IPS-20b (cell line): ENCODE measurements around the gene RPAP2.
"Not testable (repeated sequence)": the region's sequence is repeated elsewhere in the genome, so short reads cannot be mapped to it uniquely, and the experiment has no call there.

Experiments used
- H3K27ac ChIP-seq: one replicate; pipeline ENCODE4 v1.5.1; 2013; ENCODE audit warnings: low read length
- H3K27me3 ChIP-seq: 2 replicates; pipeline ENCODE4 v1.6.1; 2013; ENCODE audit warnings: mild to moderate bottlenecking, low read length, inconsistent platforms; ENCODE audit not compliant: insufficient read depth
- H3K36me3 ChIP-seq: 2 replicates; pipeline ENCODE4 v1.6.1; 2013; ENCODE audit warnings: low read depth, mild to moderate bottlenecking, inconsistent platforms, low read length, moderate library complexity; ENCODE audit not compliant: insufficient read depth
- H3K4me1 ChIP-seq: 2 replicates; pipeline ENCODE4 v1.6.1; 2013; ENCODE audit warnings: mild to moderate bottlenecking, control low read depth, inconsistent platforms, low read length, moderate library complexity; ENCODE audit not compliant: insufficient read depth
- H3K4me3 ChIP-seq: 2 replicates; pipeline ENCODE4 v1.5.1; 2013; ENCODE audit warnings: mild to moderate bottlenecking, low read length, inconsistent platforms
- H3K9ac ChIP-seq: 2 replicates; pipeline ENCODE4 v1.6.1; 2013; ENCODE audit warnings: low read depth, mild to moderate bottlenecking, inconsistent platforms, low read length, moderate library complexity
- H3K9me3 ChIP-seq: 2 replicates; pipeline ENCODE4 v1.6.1; 2013; ENCODE audit warnings: mild to moderate bottlenecking, low read depth, low read length, inconsistent platforms; ENCODE audit not compliant: insufficient read depth

RPAP2 gene

DNA sequence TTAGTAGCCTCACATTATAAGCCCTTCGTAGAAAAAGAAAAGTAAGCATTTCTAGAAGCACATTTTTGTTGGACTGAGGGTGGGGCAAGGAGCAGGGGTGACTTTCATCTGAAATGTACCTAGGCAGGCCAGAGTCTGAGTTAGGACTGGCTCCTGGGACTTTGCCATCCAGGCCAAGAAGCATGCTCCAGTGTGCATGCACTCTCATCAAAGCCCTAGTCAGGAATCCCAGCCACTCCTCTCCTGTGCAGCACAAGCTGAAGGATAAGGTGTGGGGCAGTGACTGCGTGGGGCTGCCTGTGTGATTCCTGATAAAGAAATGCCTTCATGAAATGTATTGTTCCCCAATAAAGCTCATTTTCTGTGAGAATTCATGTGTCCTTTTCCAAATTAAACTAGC lies 99.7 kb downstream of the RPAP2 start:
- Histone ChIP-seq H3K9ac (no peak overlapping the region), H3K27me3 (no peaks in the 10 kb centered on the region), H3K4me3 (no peak overlapping the region)

DNA sequence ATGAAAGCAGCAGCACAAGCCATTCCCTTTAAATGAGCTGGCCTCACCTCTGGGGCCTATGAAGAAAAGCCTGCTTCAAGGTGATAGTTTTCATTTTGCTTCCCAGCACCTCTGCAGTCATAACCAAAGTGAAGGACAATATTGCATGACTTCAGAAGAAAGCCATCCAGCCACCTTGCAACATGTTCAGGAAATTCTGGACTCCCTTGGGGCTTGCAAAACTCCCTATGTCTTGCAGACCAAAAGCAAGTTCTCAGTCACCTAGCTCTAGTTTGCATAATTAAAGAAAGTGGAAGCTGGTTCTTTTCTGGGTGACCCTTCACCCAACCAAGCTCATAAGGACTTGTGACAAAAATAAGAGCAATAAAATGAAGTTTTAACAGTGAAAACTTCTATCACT lies 100.2 kb downstream of the RPAP2 start:
- Histone ChIP-seq H3K4me3 (no peak overlapping the region), H3K9me3 (peaks cover 23% of the 10 kb centered on the region), H3K9ac (no peak overlapping the region)

More for the DNA sequence above, 99.7 kb downstream of the RPAP2 start:
- Histone ChIP-seq H3K9me3 (peaks cover 27% of the 10 kb centered on the region), H3K4me1 (no peaks in the 10 kb centered on the region), H3K27ac (no peak overlapping the region), H3K36me3 (no peaks in the 10 kb centered on the region)

DNA sequence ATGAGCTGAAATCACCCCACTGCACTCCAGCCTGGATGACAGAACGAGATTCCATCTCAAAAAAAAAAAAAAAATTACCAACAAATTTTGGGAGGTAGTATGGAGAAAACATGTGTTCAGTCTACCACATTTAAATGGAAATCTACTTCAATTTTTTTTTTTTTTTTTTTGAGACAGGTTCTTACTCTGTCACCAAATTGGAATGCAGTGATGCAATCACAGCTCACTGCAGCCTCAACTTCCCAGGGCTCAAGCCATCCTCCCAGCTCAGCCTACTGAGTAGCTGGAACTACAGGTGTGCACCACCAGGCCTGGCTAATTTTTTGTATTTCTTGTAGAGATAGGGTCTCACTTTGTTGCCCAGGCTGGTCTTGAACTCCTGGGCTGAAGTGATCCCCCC lies 105.8 kb downstream of the RPAP2 start:
- Histone ChIP-seq H3K27me3 (no peaks in the 10 kb centered on the region), H3K4me3 (no peak overlapping the region)

More for the DNA sequence above, 100.2 kb downstream of the RPAP2 start:
- no peaks in the 10 kb centered on the region for H3K27me3 ChIP-seq
- no peak overlapping the region for H3K27ac ChIP-seq
- H3K36me3 ChIP-seq, result no peaks in the 10 kb centered on the region
- no peaks in the 10 kb centered on the region for H3K4me1 ChIP-seq

DNA sequence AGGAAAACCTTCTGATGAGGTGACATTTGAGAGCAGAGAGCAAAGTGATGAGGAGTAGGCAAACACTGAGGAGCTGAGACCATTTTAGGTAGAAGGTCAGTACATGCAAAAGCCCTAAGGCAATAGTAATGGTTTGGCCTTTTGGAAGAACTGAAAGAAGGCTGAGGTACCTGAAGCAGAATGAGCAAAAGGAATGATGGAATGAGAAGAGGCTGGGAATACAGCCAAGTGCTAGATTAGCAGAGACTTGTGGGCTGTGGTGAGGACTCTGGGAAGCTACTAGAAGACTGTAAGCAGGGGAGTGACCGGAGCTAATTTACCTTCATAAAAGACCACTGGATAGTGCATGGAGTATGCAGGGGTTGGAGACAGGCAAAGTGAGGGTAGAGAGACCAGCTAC lies 110.0 kb downstream of the RPAP2 start:
- H3K4me1 ChIP-seq, result no peaks in the 10 kb centered on the region
- no peak overlapping the region for H3K27ac ChIP-seq
- H3K36me3 ChIP-seq, result no peaks in the 10 kb centered on the region
- H3K9me3 ChIP-seq, result no peaks in the 10 kb centered on the region; the same call in 1 of the 2 replicates
- no peak overlapping the region for H3K4me3 ChIP-seq
- H3K27me3 ChIP-seq, result no peaks in the 10 kb centered on the region
- H3K9ac ChIP-seq, result no peak overlapping the region

More for the DNA sequence above, 105.8 kb downstream of the RPAP2 start:
- Histone ChIP-seq H3K9ac (no peak overlapping the region), H3K4me1 (no peaks in the 10 kb centered on the region), H3K27ac (no peak overlapping the region), H3K9me3 (peaks cover 12% of the 10 kb centered on the region), H3K36me3 (no peaks in the 10 kb centered on the region)

DNA sequence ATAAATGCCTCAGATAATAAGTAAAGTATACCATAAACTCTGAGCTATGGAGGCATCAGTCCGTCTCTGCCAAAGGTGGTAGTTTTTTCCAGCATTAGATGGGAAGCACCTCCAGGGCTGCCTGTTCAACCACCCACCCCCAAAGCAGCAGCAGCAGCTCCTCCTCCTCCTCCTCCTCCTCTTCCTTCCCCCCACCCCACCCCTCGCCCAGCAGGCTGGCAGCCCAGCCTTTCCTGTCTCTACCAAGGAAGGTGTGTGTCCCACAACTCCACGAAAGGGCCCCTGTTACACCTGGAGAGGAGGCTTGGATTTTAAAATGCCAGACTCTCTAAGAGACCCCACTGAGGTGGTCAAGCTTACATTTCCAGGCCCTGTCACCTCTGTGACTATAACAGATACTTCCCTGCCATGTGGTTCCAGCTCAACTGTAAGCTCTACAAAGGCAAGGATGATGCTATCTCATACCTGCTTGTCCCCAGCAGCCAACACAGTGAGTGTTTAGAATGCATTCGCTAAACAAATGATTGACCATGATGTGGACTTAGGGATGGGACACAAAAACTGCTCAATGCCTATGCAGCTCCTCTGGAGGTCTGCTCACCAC lies 111.2 kb downstream of the RPAP2 start:
- no peaks in the 10 kb centered on the region for H3K36me3 ChIP-seq
- H3K27me3 ChIP-seq, result no peaks in the 10 kb centered on the region
- no peaks in the 10 kb centered on the region for H3K4me1 ChIP-seq
- H3K9me3 ChIP-seq, result no peaks in the 10 kb centered on the region
- no peak overlapping the region for H3K4me3 ChIP-seq
- no peak overlapping the region for H3K9ac ChIP-seq
- H3K27ac ChIP-seq, result no peak overlapping the region

DNA sequence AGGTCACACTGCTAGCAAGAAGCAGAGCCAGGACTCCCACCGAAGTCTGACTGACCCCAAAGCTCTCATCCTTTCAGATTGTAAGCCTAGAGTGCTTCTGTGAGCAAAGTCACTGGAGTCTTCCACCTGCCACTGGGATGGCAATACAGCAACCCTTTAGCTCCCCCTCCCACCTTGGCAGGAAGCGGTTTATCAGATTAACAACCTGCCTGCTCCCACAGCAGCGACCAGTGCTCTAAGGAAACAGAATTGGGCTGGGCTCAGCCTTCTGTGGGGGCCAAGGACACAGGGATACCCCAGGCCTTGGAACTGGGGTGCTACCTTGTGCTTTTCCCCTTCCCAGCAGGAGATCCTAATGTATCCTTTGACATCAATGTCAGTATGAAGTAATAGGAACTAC lies 111.8 kb downstream of the RPAP2 start:
- no peaks in the 10 kb centered on the region for H3K27me3 ChIP-seq
- H3K9me3 ChIP-seq, result no peaks in the 10 kb centered on the region
- H3K4me1 ChIP-seq, result no peaks in the 10 kb centered on the region
- no peak overlapping the region for H3K9ac ChIP-seq
- no peak overlapping the region for H3K4me3 ChIP-seq
- H3K27ac ChIP-seq, result no peak overlapping the region
- H3K36me3 ChIP-seq, result no peaks in the 10 kb centered on the region

DNA sequence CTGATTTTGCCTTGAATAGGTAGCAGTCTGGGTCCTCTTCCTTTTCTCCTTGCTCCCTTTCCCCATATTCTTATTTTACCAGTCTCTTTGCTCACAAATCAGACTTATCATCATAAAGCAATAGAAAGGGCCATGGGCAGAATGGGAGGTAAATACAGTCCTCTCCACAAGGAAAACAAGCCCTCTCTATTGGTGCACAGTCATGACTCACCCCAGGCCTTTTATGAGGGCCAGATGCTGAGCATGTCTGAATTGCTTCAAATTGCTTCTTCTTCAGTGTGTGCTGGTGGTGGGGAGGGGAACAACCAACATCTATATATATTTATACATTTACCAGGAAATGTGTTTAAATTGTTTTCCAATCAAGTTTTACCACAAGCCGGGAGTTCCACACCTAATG lies 112.7 kb downstream of the RPAP2 start:
- Histone ChIP-seq H3K4me3 (no peak overlapping the region), H3K27me3 (no peaks in the 10 kb centered on the region), H3K27ac (no peak overlapping the region), H3K9me3 (no peaks in the 10 kb centered on the region), H3K36me3 (no peaks in the 10 kb centered on the region), H3K4me1 (no peaks in the 10 kb centered on the region), H3K9ac (no peak overlapping the region)

DNA sequence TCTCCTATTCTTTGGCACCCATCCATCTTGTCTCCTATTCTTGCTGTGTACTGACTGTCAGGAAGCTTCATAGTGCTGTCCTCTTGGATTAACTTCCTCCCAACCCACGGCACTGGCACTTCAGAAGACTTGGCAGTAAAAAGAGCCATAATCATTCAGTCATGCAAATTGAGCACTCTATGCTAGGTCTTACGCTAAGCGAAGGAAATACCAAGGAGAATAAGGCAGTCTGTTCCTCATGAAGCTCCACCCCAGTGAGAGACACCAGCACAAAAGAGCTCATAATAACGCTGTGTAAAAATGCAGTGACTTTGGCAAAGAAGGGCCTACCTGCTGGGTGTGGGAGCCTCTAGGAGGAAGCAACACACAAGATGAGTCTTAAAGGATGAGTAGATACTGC lies 120.8 kb downstream of the RPAP2 start:
- H3K9ac ChIP-seq, result no peak overlapping the region
- no peaks in the 10 kb centered on the region for H3K27me3 ChIP-seq
- H3K36me3 ChIP-seq, result no peaks in the 10 kb centered on the region
- no peaks in the 10 kb centered on the region for H3K9me3 ChIP-seq
- H3K4me1 ChIP-seq, result peaks cover 6% of the 10 kb centered on the region; the same call in 1 of the 2 replicates
- H3K27ac ChIP-seq, result no peak overlapping the region
- no peak overlapping the region for H3K4me3 ChIP-seq

DNA sequence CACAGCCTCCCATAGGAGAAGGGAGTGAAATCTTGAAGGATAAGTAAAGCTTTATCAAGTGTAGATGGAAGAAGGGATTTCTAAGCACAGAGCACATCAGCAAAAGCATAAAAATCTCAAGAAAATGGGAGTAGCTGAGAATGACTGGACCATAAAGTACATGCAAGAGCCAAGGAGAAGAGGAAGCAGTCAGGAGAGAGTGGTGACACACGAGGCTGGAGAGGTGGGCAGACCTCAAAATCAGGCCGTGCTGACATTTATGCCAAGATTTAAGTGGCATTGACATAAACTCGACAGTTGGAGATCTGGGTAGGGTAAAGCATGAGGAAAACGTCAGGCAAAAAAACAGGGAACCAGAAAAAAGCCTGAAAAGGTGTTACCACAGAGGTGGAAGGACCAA lies 125.5 kb downstream of the RPAP2 start:
- Histone ChIP-seq H3K9me3 (no peaks in the 10 kb centered on the region), H3K4me1 (peaks cover 12% of the 10 kb centered on the region; the same call in 1 of the 2 replicates), H3K4me3 (no peak overlapping the region), H3K27me3 (no peaks in the 10 kb centered on the region), H3K9ac (no peak overlapping the region), H3K27ac (no peak overlapping the region), H3K36me3 (no peaks in the 10 kb centered on the region)

DNA sequence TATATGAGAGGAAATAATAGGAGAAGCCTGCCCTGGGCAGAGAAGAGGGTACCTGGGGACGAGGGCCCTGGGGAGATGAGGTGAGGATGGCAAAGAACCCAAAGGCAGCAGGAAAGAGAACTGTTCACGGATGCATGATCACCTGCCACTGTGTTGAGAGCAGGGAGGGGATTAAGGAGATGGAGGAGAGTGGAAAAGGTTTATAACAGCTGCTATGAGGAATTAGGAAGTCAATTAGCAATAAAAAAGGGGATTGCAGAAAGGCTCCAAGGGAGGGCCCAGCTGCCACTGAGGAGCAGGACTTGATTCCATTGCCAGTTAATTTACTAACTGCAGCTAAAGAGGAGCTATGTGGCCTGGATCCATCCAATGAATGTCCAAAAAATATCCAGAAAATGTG lies 126.8 kb downstream of the RPAP2 start:
- no peak overlapping the region for H3K4me3 ChIP-seq
- no peak overlapping the region for H3K27ac ChIP-seq
- H3K9ac ChIP-seq, result no peak overlapping the region
- H3K4me1 ChIP-seq, result peaks cover 7% of the 10 kb centered on the region; the same call in 1 of the 2 replicates
- H3K27me3 ChIP-seq, result no peaks in the 10 kb centered on the region
- H3K36me3 ChIP-seq, result no peaks in the 10 kb centered on the region
- no peaks in the 10 kb centered on the region for H3K9me3 ChIP-seq

DNA sequence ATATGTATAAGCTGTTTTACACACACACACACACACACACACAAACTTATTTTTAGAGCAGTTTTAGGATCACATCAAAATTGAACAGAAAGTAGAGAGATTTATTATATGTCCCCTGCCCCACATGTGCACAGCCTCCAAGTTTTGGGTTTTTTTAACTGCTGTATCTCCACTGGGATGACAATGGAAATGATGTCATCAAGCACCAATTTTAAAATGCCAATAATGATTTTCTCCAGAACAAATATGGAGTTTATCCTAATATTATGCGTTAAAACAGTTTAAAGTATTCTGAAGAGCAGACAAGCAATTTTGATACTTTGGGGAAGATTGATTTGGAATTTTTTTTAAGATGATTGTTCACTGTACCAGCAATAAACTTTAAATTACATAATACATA lies 131.2 kb downstream of the RPAP2 start:
- Histone ChIP-seq H3K4me3 (no peak overlapping the region), H3K27me3 (no peaks in the 10 kb centered on the region), H3K9me3 (no peaks in the 10 kb centered on the region), H3K27ac (no peak overlapping the region), H3K36me3 (no peaks in the 10 kb centered on the region), H3K4me1 (peaks cover 3% of the 10 kb centered on the region; the same call in 1 of the 2 replicates), H3K9ac (no peak overlapping the region)

DNA sequence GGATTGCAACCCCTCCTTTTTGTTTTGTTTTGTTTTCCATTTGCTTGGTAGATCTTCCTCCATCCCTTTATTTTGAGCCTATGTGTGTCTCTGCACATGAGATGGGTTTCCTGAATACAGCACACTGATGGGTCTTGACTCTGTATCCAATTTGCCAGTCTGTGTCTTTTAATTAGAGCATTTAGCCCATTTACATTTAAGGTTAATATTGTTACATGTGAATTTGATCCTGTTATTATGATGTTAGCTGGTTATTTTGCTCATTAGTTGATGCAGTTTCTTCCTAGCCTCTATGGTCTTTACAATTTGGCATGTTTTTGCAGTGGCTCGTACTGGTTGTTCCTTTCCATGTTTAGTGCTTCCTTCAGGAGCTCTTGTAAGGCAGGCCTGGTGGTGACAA lies 135.7 kb downstream of the RPAP2 start:
- not testable (repeated sequence) for H3K27ac ChIP-seq, H3K27me3 ChIP-seq, H3K9ac ChIP-seq, H3K36me3 ChIP-seq, H3K4me3 ChIP-seq, H3K9me3 ChIP-seq, H3K4me1 ChIP-seq
